HUDEP-2 (cell line): ENCODE measurements around the gene ANGPTL4.

Source experiments
- DNase-seq, 76 experiments: peaks; one replicate each; lab custom pipeline; 2025; ENCODE audit not compliant: unreplicated experiment in 76 of 76; lab: John Stamatoyannopoulos, UW

The ANGPTL4 gene

DNA sequence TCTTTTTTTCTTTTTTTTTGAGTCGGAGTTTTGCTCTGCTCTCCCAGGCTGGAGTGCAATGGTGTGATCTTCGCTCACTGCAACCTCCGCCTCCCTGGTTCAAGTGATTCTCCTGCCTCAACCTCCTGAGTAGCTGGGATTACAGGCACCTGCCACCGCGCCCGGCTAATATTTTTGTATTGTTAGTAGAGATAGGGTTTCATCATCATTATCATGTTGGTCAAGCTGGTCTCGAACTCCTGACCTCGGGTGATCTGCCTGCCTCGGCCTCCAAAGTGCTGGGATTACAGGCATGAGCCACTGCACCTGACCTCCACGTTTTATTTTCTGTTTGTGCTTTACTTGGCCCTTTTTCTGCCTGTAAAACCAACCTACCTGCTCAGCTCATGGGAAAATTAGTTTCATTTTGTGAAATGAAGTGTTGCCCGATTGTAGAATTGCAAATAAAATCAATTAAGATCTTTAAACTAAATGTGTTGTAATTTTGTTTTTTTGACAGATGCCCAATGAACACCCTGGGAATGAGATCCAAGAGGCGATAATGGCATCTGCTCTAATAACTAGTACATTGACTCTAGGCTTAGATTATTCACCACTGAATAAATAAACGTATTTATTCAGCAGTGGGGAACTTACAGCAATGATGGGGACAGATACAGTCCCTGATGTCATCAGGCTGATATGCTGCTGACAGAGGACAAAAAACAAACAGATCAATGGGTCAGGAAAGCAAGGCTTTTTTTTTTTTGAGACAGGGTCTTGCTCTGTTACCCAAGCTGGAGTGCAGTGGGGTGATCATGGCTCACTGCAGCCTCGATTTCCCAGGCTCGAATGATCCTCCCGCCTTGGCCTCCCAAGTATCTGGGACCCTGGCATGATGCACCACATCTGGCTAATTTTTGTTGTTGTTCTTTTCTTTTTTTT is 24.0 kb downstream of the ANGPTL4 start:
- DNase-seq, result no peak

DNA sequence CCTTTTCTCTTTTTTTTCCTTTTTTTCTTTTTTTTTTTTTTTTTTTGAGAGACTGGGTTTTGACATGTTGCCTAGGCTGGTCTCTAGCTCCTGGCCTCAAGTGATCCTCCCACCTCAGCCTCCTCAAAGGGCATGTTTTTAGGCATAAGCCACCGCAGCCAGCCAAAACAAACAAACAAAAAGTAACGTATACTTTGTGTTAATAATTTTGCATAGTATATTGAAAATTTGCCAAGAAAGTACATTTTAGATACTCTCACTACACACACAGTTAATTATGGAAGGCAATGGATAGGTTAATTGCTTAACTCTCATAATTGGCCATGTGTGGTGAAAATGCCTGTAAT is 24.6 kb downstream of the ANGPTL4 start:
- DNase-seq, result no peak

DNA sequence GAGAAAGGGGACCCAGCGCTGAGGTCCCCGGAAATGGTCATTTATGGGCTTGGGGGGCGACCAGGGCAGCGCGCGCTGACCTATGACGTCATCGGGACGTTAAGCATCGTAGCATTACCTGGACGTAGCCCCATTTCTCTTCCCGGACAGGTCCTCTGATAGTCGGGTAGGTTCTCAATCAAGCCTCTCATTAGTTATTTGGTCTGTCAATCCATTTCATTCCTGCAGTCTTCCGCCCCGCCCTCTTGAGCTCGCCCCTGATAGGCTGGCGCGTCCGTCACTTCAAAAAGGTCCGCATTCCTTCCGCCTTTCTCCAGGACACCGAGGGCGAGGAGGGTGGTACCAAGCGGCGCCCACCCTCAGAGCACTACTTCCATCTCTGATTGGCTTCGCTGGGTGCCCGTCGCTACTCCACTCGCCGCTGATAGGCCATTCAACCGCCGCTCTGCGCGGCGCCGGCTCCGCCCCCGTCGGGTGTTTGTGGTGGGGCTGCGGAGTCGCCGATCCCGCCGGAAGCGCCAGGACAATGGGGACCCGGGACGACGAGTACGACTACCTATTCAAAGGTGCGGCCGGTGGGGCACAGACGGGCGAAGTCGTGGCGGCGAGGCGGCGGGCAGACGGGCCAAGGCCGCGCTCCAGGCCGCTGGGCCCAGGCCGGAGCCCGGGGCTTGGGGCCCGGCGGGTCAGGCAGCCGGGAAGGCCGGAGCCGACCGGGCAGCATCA is 26.1 kb downstream of the ANGPTL4 start, which contains the start of gene RAB11B:
RAB11B (plus strand) TSS at position 470 of the 726 bp plus-strand sequence; CDS start at position 527, 57 bp downstream.
- DNase-seq, result peak in 75 of 76 experiments; percentile 84 to 100 (median 100)

DNA sequence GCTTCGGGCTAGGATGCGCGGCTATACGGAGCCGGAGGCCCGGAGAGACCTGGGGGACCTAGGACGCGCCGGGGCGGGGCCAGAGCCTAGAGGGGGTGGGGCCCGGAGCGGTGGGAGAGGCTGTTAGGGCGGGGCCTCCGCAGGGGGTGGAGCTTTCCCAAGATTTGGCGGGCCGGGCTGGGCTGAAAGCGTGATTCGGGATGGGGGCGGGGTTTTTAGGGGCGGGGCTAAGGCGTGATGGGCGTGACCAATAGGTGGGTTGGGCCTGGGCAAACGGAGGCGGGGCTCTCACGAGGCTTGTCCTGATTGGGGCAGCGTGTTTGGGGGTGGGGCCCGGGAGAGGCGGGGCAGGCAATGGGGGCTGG is 26.6 kb downstream of the ANGPTL4 start:
- peak in 75 of 76 experiments; percentile 29 to 100 (median 98) for DNase-seq

DNA sequence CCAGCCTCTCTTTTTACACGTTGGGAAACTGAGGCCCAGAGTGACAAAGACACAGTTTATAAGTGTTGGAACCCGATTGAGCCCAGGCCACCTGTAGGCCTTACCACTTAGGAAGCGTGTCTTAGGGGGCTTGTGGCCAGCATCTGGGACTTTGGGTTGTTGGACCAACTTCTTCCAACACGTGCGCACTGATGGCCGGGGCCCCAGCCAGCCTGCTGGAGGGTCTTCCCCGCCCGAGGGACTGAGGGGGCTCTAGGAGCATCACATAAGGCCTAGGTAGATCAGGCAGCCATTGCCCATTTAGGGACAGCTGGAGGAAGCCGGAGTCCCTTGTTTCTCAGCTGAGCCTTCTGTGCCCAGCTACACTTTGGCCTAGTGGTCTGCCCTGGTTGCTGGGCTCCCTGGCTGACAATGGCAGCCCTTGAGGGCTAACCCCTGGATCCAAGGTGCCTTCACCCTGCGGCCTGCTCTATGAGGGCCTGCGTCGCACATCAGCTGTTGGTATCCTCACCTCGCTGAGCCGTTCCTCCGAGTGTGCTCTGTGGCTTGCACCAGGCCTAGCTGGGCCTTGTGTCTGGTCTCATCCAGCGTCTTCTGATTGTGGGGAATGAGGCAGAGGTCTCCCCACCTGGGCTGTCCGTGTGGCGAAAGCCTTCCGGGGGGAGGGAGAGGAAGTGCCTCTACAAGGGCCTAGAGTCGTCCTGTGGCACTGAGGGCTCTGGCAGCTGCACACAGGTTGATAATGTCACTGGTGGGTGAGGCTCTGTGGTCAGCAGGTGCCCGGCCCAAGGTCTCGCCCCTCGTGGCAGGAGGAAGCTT is 27.5 kb downstream of the ANGPTL4 start:
- no peak for DNase-seq

DNA sequence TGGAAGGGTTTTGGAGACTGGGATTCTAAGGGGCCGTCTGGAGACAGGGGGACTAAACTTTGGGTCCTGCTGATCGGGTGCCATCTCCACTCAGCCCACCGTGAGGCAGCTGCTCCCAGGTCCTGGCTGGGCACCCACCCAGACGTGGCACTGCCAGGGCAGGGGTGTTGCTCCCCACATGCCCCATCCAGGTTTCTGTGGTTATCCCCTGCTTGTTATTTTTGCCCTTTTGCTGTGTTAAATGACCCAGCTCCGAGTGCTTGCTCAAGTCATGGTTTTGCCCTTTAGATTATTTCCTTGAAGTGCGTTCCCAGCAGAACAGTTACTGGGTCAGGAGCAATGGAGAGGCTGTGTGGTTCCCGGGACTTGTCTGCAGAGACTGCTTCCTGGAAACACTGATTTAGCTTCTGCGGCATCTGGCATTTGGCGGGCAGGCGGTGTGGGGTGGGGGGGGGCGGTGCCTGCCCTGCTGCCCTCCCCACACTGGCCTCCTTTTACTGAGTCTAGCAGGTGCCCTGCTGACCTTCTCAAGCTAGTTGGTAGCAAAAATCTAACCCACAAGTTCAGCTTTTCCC is 28.1 kb downstream of the ANGPTL4 start:
- no peak for DNase-seq

DNA sequence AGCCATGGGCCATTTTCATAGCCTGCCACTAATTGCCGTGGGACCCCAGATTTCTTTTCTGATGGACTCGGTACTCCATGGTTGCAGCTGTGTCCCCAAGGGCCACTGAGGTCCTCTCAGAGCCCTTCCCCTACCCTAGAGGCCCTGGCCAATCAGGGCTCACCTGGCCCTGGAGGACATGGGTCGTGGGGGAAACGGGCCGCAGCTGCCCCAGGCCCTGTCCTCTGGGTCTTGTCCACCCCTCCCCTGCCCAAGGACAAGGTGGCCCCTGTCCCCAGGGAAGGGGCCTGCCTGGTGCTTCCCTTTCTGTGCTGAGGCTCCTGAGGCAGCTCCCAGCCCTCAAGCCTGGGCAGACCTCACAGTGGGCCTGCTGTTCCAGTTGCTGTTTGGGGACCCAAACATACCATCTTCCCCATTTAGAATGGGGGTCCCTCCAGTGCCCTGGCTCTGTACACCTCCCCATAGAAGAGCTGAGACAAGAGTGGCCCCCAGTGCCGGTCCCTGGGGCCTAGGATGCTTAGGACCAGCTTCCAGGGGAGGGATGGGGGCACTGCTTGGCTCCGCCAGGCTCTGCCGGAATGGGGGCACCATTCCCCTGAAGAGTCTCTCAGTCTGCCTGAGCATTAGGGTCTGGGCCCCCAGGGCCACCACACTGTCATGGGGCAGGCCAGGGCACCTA is 29.4 kb downstream of the ANGPTL4 start:
- DNase-seq, result no peak

DNA sequence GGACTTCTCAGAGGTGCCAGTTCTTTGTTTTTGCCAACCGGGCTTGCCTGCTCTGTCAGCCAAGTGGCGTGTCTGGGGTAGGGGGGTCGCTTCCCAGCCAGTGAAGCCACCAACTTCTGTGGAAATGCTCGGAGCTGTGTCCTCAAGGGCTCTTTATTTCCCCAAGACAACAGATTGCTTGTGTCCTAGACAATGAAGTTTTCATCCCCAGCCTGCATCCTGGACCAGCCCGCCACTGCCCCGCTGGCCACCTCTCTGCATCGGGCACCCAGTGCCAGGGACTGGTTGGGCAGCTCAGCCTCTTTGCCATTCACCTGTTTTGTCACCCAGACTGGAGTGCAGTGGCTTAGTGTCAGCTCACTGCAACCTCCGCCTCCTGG is 29.9 kb downstream of the ANGPTL4 start:
- DNase-seq, result no peak

DNA sequence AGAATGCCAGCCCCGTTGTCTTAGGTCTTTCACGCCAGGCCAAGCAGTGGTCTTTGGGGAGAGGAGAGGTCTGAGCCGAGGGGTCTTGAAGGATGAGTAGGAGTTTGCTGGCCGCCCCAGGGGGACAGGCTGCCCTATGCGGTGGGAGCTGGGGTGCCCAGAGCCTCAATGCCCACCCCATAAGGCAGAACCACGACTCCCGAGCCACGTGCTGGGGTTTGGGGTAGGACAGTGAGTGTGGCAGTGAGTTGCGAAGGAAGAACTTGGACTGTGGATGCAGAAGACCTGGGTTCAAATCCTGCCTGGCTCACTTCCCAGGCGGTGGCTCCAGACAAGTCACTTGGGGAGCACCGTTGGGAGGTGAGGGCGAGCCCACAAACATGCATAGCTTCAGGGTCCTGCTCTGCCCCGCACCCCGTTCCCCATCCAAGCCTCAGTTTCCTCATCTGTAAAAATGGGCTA is 31.7 kb downstream of the ANGPTL4 start:
- DNase-seq, result no peak

DNA sequence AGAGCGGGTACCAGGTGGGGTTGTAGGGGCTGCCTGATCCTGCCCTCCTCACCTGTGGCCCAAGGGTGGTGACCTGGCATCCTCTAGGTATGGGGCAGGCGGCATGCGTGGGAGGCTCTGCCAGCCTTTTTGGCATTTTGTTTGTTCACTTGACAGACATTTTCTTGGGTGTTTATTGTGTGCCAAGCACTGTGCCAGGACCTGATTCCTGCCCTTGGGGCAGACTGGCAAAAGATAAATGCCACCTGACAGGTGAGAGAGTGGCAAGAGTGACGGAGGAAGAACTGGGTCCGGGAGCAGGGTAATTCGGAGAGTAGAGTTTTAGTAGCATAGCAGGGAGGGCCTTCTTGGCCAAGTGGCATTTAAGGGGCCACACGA is 32.2 kb downstream of the ANGPTL4 start:
- DNase-seq, result no peak

DNA sequence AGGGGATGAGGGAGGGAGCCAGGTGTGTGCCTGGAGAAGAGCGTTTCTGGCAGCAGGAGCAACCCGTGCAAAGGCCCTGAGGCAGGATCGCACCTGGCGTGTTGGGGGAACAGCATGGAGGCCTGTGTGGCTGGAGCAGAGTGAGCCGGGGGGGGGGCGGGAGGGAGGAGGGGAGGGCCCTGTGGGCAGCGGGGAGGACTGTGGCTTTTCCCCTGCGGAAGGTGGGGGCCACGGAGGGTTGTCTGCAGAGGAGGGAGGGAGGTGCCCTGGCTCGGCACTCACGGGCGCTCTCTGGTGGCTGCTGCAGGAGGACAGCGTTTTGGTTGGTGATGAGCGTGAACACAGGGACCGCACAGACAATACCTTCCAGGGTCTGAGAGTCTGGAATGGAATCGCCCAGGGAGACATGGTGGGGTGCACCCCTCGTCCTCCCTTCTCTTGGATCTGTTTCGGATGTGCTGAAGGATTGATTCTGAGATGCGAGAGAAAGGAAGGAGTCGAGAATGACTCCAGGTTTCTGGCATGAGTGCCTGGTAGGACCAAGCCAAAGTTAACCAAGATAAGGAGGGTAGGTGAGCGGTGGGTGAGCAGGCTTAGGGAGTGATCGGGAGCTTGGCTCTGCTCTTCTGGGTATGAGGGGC is 32.7 kb downstream of the ANGPTL4 start:
- peak in 69 of 76 experiments; percentile 14 to 91 (median 70) for DNase-seq

DNA sequence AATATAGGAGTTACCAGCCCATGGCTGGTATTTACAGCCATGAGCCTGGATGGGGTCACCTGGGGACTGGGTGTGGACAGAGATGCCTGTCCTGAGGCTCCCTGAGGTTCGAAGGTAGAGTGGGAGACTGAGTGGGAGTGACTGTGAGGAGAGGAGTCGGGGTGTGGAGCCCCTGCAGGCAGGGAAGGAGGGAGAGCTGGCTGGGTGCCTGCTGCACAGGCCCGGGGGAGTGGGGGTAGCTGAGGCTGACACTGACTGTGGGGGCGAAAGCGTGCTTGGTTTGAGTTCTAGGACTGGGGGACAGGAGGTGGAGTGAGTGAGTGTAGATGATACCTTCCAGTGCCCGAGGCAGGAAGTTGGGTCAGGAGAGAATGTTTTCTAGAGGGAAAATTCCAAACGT is 33.3 kb downstream of the ANGPTL4 start:
- no peak for DNase-seq

DNA sequence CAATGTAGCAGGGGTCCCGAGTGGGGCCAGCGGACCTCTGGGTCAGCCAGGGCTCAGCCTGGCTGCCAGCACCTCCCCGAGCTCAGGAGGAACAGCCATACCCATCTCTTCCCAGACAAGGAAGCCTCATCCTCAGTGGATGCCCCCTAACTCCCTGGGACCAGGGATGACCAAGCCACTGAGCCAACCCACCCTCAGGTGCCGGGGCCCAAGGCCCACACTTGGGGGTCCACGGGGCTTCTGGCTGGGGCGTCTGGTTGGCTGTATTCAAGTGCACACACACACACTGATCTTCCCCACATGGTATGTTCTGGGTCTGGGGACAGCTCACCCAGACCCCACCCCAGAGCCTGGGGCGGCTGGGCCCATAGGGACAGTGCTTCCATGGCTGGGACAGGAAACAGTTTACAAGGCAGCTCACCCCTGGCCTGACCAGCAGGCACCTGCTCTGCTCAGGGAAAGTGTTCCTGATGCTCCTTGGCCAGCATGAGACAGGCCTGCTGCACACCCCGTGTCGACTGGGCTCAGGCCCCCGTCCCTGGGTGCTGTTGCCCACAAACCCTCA is 33.9 kb downstream of the ANGPTL4 start:
- no peak for DNase-seq

DNA sequence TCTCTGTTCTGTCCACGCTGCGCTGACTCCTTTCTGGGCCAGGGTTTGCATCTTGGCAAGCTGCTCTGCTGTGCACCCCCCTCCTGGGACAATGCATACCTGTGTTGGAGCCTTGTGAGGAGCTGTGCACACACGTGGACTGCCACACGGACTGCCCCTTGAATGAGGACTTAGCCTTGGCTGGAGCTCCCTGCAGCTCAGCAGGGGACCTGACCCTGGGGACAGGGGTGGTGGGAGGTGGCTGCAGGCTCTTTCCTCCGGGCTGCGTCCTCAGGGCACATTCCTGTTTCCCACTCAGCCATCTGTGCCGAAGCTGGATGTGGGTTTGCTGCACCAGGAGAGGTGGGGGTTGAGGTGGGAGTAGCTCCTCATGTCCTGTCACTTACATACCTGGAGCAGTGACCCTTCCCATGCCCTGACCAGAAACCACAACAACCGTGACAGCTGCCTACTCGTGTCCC is 34.4 kb downstream of the ANGPTL4 start:
- no peak for DNase-seq

DNA sequence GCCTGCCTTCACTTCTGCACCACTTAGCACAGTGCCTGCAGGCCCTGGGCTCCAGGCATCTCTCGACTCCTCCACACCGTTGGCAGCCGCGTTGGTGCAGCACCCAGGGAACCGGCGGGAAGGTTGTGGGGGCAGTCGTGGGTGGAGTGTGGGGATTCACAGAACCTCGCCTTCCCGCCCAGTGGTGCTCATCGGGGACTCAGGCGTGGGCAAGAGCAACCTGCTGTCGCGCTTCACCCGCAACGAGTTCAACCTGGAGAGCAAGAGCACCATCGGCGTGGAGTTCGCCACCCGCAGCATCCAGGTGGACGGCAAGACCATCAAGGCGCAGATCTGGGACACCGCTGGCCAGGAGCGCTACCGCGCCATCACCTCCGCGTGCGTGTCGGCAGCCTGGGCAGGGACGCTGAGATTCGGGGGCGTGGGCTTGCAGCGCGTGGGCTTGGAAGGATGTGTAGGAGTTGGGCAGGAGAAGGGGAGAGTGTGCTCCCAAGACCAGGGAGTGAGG is 35.8 kb downstream of the ANGPTL4 start:
- no peak for DNase-seq

DNA sequence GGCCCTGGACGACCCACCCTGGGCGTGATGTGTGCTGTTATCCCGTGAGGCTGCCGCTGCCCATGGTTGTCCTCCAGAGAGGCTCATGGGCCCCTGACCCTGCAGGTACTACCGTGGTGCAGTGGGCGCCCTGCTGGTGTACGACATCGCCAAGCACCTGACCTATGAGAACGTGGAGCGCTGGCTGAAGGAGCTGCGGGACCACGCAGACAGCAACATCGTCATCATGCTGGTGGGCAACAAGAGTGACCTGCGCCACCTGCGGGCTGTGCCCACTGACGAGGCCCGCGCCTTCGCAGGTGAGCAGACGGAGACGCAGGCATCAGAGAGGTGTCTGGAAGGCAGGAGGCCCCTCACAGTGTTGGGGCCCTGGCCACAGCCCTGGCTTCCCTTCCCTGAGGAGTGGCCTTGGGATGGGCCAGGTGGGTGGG is 38.0 kb downstream of the ANGPTL4 start:
- DNase-seq, result no peak

DNA sequence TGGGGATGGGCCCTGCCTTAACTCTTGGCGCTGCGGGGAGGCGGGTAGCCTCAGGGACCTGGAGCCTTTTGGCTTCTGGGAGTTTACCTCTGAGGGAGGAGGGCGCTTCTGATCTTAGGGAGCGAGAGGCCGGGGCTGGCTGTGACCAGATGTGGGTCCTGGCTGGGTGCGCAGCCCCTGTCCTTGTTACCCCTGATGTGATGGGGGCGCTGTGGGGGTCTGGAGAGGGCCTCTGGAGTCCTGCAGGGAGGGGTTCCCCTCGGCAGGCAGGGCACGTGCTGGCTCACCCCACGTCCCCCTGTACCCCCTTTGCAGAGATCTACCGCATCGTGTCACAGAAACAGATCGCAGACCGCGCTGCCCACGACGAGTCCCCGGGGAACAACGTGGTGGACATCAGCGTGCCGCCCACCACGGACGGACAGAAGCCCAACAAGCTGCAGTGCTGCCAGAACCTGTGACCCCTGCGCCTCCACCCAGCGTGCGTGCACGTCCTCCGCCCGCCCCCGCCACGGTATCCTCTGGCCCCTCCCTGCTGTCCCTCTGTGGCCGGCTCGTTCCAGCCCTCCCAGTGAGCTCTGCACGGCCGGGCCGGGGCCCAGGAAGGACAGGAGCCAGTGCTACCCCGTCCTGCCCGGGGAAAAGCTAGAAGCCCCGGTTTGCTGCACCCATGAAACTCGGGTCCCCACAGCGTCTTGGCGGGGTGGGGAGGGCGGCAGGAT is 39.3 kb downstream of the ANGPTL4 start:
- DNase-seq, result no peak

DNA sequence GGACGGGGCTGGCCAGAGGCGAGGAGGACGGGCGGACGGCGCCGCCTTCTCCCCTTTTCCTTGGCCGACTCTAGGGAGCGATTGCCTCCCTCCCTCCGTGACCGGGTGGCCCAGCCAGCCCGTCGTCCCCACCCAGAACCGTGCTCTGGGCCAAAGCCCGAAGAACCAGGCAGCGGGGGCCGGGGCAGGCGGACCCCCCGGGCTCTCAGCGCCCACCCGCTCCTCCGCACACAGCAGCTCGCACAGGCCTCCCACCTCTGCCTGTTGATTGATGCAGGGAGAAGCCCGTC is 39.8 kb downstream of the ANGPTL4 start:
- DNase-seq, result no peak
